H1 (cell line): ENCODE data around the gene YIPF3. TPM values are rescaled to one million over a fixed set of nuclear protein-coding genes. Genes with fewer than 3 reads are reported as not detected.

Experiments used
- BCL11A ChIP-seq, 2 experiments: IDR thresholded peaks; one replicate each; pipeline ENCODE4 v1.6.1; 2011; ENCODE audit warnings: low read depth in 2 of 2, low read length in 2 of 2, mild to moderate bottlenecking in 2 of 2
- BRCA1 ChIP-seq: IDR thresholded peaks from 2 replicates; pipeline ENCODE4 v1.6.1; 2012; ENCODE audit warnings: low read depth, low read length, improper control_type of control experiment
- CEBPB ChIP-seq: IDR thresholded peaks from 2 replicates; pipeline ENCODE4 v1.6.1; 2012; ENCODE audit warnings: low read depth, low read length
- CHD1 ChIP-seq: IDR thresholded peaks from 2 replicates; pipeline ENCODE4 v1.6.1; 2012; ENCODE audit warnings: low read depth, low read length, improper control_type of control experiment
- CHD2 ChIP-seq: IDR thresholded peaks from 2 replicates; pipeline ENCODE4 v1.6.1; 2012; ENCODE audit warnings: low read length, improper control_type of control experiment
- EGR1 ChIP-seq: IDR thresholded peaks from 2 replicates; pipeline ENCODE4 v1.6.1; 2011; ENCODE audit warnings: low read depth, low read length, borderline replicate concordance
- EP300 ChIP-seq, 2 experiments: IDR thresholded peaks; 1 replicate in 1 of 2; 2 replicates in 1 of 2; pipeline ENCODE4 v1.6.1; 2011 to 2012; ENCODE audit warnings: low read depth in 2 of 2, low read length in 2 of 2, mild to moderate bottlenecking in 2 of 2, borderline replicate concordance in 1 of 2, inconsistent platforms in 1 of 2, moderate library complexity in 1 of 2
- GABPA ChIP-seq: IDR thresholded peaks from 2 replicates; pipeline ENCODE4 v1.6.1; 2011; ENCODE audit warnings: mild to moderate bottlenecking, low read length, moderate library complexity, borderline replicate concordance; ENCODE audit not compliant: insufficient read depth
- KDM1A ChIP-seq: fragments of 200-600, 300-600 bp; sonication (generic); IDR thresholded peaks from 2 replicates; pipeline ENCODE4 v1.7.1; 2016; ENCODE audit warnings: mild to moderate bottlenecking, low read length, borderline replicate concordance
- NANOG ChIP-seq: IDR thresholded peaks from 2 replicates; pipeline ENCODE4 v1.6.1; 2011; ENCODE audit warnings: low read length, low read depth, mild to moderate bottlenecking, inconsistent platforms; ENCODE audit not compliant: insufficient read depth, poor library complexity, severe bottlenecking
- NRF1 ChIP-seq: IDR thresholded peaks from 2 replicates; pipeline ENCODE4 v1.6.1; 2011; ENCODE audit warnings: mild to moderate bottlenecking, low read depth, low read length, improper control_type of control experiment
- POLR2AphosphoS5 ChIP-seq: IDR thresholded peaks from 2 replicates; pipeline ENCODE4 v1.6.1; 2011; ENCODE audit warnings: low read depth, low read length
- POU5F1 ChIP-seq: IDR thresholded peaks from 2 replicates; pipeline ENCODE4 v1.6.1; 2011; ENCODE audit warnings: low read depth, mild to moderate bottlenecking, low read length, moderate library complexity
- RBBP5 ChIP-seq: IDR thresholded peaks from 2 replicates; pipeline ENCODE4 v1.7.1; 2012; ENCODE audit warnings: low read depth, mild to moderate bottlenecking, inconsistent platforms, low read length, moderate library complexity, borderline replicate concordance
- RFX5 ChIP-seq: IDR thresholded peaks from 2 replicates; pipeline ENCODE4 v1.6.1; 2011; ENCODE audit warnings: low read depth, low read length, improper control_type of control experiment, borderline replicate concordance
- SIX5 ChIP-seq: IDR thresholded peaks from 2 replicates; pipeline ENCODE4 v1.6.1; 2011; ENCODE audit warnings: mild to moderate bottlenecking, low read depth, low read length
- SP1 ChIP-seq: IDR thresholded peaks from 2 replicates; pipeline ENCODE4 v1.6.1; 2011; ENCODE audit warnings: low read depth, low read length
- TAF7 ChIP-seq: optimal IDR thresholded peaks from 2 replicates; pipeline ENCODE3; 2011; ENCODE audit warnings: low read depth, mild to moderate bottlenecking, inconsistent platforms, low read length, moderate library complexity, borderline replicate concordance
- TEAD4 ChIP-seq: IDR thresholded peaks from 2 replicates; pipeline ENCODE4 v1.6.1; 2012; ENCODE audit warnings: low read depth, low read length, inconsistent platforms, mixed read lengths
- USF2 ChIP-seq: IDR thresholded peaks from 2 replicates; pipeline ENCODE4 v1.6.1; 2011; ENCODE audit warnings: low read length, improper control_type of control experiment
- YY1 ChIP-seq: IDR thresholded peaks from 2 replicates; pipeline ENCODE4 v1.6.1; 2011; ENCODE audit warnings: low read depth, mild to moderate bottlenecking, low read length
- polyA plus RNA-seq, 7 experiments: library from polyadenylated mRNA; depleted of rRNA in 3 of 7; stranded (reverse) in 5 of 7; unstranded in 2 of 7; fragments of >200 nt in 5 of 7; fragments of 200-250 nt in 2 of 7; gene quantifications; 1 replicate in 5 of 7; 2 replicates in 1 of 7; 4 replicates in 1 of 7; pipeline versions ENCODE4 v1.2.1 to v1.2.3, GENCODE V29; 2011 to 2013; ENCODE audit warnings: missing spikeins in 2 of 7, mixed read lengths in 2 of 7
- total RNA-seq: library from RNA; stranded (reverse); fragmentation: NEBNext Ultra II Directional; extraction: Animal tissue kit (Norgen Biotek cat#: 25700); gene quantifications from 2 replicates; pipeline ENCODE4 v1.2.1, GENCODE V29; 2021
- TF ChIP-seq, protein P1 (sequence below): IDR thresholded peaks from 2 replicates; pipeline ENCODE4 v1.6.1; 2012; ENCODE audit warnings: inconsistent platforms
- TF ChIP-seq, protein P2 (sequence below): IDR thresholded peaks from 2 replicates; pipeline ENCODE4 v1.6.1; 2012; ENCODE audit warnings: inconsistent platforms

Gene YIPF3
- total and polyA plus RNA-seq, 2 of the 8 experiments (the other 6 are each of a cell fraction or from before 2014, with no cell fraction given), result 77.2 to 225 TPM

GRCh38 chr6:43516697-43517504, at the start of gene YIPF3, which contains the start of gene POLR1C (continued):
- TF ChIP-seq USF2, result no peak
- TF ChIP-seq YY1, result peak; percentile 91; the same call in 1 of the 2 replicates
- TF ChIP-seq, protein P1, sequence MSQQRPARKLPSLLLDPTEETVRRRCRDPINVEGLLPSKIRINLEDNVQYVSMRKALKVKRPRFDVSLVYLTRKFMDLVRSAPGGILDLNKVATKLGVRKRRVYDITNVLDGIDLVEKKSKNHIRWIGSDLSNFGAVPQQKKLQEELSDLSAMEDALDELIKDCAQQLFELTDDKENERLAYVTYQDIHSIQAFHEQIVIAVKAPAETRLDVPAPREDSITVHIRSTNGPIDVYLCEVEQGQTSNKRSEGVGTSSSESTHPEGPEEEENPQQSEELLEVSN, result no peak
- peak; percentile 95 for TF ChIP-seq GABPA
- peak; percentile 58; the same call in 1 of the 2 replicates for TF ChIP-seq RBBP5
- TF ChIP-seq BRCA1, result peak; percentile 86
- no peak for TF ChIP-seq CEBPB
- TF ChIP-seq SIX5, result no peak
- peak; percentile 63 for TF ChIP-seq TAF7
- TF ChIP-seq KDM1A, result no peak
- no peak for TF ChIP-seq BCL11A (IDR thresholded peaks at IDR 0.05; ENCODE audit: low read depth in 2 of 2, low read length in 2 of 2)
- peak; percentile 88 for TF ChIP-seq POLR2AphosphoS5
- TF ChIP-seq NRF1, result no peak; the same call in 1 of the 2 replicates
- no peak for TF ChIP-seq NANOG
- TF ChIP-seq EGR1, result peak; percentile 91
- TF ChIP-seq EP300 (IDR thresholded peaks at IDR 0.05; ENCODE audit: borderline replicate concordance in 1 of 2, low read depth in 2 of 2, low read length in 2 of 2), result 0 out of 3 replicates have a peak, but pooled peaks of 1 of the 2 experiments have one; percentile 15
- TF ChIP-seq SP1, result no peak
- TF ChIP-seq CHD2, result peak; percentile 96
- no peak for TF ChIP-seq TEAD4
- no peak for TF ChIP-seq RFX5
- TF ChIP-seq CHD1, result no peak
- TF ChIP-seq, protein P2, sequence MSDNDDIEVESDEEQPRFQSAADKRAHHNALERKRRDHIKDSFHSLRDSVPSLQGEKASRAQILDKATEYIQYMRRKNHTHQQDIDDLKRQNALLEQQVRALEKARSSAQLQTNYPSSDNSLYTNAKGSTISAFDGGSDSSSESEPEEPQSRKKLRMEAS, result peak; percentile 87
- TF ChIP-seq POU5F1, result no peak
